ENCODE measurements around the gene UBASH3B. TPM values are rescaled to one million over a fixed set of nuclear protein-coding genes. Genes with fewer than 3 reads are reported as not detected.
"Not testable (repeated sequence)": the region's sequence is repeated elsewhere in the genome, so short reads cannot be mapped to it uniquely, and the experiment has no call there.

UBASH3B gene
- total RNA-seq, 1 donor from 2014 or later: 2.6 TPM

DNA sequence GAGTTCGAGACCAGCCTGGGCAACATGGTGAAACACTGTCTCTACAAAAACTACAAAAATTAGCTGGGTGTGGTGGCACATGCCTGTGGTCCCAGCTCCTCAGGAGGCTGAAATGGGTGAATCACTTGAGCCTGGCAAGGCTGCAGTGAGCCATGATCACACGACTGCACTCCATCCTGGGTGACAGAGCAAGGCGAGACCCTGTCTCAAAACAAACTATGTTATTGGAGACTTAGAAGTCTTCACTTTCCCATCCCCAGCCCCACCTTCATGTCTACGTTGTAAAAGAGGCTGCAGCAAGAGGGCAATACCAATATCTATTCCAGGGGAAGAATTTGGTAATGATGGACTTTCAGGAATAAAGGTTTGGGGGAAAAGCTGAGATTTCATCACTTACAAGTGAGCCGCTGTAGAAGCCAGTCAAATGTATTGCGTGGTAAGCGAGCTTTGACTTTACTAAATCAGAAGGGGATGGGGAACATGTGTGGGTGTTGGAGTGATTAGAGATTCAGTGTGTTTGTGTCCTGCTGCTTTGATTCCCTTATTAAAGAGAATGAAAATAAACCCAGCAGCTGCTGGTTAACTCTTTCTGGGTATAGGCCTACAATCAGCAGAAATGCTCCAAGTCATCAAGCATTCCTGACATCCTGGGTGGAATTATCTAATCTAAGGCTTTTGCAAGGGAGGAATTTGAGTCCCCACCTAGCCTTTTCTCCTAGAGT lies 53.7 kb downstream of the UBASH3B start:
- DNase-seq: no peak

DNA sequence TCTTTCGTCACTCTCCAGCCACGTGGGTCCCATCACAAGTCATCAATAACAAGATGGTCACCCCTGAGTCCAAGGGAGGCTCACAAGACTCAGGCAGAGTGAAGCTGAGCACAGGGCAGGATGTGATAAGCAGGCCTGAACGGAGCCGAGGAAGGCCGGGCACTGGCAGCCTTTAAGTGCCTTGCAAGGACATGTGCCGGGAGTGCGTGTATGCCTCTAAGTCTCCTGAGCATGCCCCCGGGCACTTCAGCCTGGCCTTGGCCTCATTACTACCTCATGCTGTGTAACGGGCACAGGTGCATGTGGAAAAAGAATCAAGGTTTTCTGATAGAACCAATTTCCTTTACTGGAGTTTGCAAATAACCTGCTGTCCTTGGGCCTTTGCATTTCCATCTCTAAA lies 55.8 kb downstream of the UBASH3B start:
- no peak for DNase-seq

- DNase-seq: peak; percentile 90
These were observed 56.4 kb downstream of the UBASH3B start for GRCh38 chr11:122711831-122712381.

DNA sequence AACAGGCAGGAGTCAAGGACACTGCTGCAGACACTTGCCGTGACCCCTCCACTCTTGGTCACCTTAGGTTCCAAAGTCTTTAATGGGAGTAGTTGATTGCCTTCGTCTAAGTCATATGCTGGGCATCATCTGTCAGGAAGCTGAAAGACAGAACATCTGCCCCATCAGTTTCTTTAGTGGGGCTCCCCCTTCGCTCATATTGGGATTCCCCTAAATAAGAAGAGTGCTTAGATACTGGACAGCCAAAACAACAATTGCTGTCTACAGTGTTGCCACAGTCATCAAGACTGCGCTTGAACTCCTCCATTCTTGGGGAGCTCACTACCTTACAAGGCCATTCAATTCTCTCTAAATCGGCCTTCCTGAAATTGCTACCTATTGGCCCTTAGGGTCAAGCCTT lies 58.5 kb downstream of the UBASH3B start:
- DNase-seq: no peak

GRCh38 chr11:122714484-122714883 lies 59.0 kb downstream of the UBASH3B start:
- no peak for DNase-seq

- DNase-seq: no peak
These were observed 60.3 kb downstream of the UBASH3B start for GRCh38 chr11:122715548-122716440.

GRCh38 chr11:122717264-122717867 lies 61.8 kb downstream of the UBASH3B start:
- DNase-seq: no peak

DNA sequence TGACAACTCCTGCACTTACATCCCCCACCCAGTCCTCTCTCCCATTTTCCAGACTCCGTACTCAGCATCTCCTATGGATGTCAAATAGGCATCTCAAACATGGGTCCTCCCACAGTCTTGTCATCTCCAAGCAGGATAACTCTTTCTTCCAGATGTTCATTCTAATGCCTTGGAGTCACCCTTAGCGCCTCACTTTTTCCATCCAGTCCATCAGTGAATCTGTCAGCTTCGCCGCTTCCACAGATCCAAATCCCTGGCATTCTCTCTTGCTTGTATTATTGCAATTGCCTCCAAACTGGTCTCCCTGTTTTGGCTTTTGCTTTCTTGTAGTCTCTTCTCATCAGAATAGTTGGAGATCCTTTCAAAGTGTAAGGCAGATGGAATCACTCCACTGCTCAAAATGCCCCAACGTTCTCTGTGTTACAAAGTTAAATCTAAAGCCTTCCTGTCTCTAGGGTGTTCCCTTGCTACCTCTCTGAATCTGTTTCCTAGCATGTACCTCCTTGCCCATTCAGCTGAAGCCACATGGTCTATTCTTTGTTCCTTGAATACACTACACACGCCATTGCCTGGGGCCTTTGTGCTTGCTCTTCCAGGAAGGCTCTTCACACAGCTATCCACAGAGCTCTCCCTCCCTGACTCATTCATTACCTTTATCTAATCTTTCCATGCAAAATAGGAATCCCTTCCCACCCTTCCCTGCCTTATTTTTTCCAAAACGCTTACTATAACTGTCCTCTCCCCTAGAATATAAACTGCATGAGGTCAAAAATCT lies 64.8 kb downstream of the UBASH3B start:
- no peak for DNase-seq

- no peak for DNase-seq
These were observed 65.9 kb downstream of the UBASH3B start for GRCh38 chr11:122721201-122721963.

- peak; percentile 71 for DNase-seq
These were observed 66.4 kb downstream of the UBASH3B start for GRCh38 chr11:122721964-122722266.

DNA sequence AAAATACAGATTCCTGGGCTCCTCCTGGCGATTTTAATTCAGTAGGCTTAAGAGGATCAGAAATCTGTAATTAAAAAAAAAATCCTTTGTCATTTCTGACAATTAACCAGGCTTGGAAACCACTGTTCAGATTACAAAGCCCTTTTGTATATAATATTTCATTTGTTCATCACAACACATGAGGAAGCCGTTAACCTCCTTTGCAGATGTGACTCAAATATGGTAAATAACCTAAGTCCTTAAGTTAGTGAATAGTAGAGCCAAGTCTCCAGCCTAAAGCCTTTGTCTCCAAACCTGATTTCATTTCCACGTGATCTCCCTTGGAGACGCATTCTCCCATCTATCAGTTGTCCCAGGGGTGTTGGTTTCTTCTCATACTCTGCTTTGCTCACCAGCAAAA lies 67.6 kb downstream of the UBASH3B start:
- no peak for DNase-seq

GRCh38 chr11:122723576-122723975 lies 68.1 kb downstream of the UBASH3B start:
- no peak for DNase-seq

DNA sequence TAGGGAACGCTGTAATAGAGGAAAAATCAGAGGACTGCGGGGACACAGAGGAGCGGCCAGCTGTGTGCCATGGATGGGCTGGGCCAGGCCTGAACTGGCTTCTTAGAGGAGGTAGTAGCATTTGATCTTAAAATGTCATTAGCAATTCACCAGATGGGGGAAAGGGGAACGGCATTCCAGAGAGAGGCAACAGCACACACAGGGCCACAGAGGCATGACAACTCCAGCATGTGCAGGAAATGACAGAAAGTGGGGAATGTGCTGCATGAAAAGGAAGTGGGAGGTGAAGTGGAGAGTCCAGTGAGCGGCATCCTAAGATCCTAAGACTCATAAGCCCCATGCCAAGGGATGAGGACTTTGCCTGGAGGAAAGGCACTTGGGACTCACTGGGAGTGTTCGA lies 69.0 kb downstream of the UBASH3B start:
- DNase-seq: peak; percentile 50

- no peak for DNase-seq
These were observed 70.5 kb downstream of the UBASH3B start for GRCh38 chr11:122726028-122726427.

DNA sequence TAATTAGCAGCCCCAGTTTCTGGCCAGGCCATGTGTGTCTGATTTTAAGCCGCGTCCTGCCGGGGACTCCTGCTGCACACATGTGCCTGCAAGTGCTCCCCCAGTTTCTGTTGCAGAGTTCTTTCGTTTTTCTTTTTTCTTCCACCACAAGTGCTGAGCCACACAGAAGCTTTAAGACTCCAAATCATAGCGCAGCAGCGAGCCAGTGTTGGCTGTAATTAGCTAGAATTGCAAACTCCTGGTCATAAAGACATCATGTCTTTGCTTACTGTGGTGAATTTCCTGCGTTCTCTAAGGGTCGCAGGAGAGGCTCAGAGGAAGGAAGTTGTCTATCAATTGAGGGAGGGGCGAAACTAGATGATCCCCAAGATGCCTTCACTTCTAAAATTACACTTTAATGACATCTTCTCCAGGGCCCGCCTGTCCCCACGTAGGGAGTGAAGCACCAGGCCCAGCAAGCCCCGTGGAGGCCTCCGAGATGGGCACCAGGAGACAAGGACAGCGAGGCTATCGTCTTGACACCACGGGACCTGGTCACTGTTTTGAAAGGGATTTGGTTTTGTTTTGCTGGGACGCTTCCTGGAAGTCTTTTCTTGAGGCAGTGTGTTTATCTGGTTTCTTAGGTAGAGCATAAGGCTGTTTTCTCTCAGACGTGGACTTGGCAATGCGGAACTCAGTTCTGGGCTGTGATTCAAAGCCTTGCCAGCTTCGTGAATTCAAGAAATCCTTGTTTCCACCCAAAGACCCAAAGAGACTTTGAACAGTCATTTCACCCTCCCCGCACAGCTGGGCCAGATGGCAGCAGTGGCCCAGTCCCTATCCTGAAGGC lies 71.8 kb downstream of the UBASH3B start:
- DNase-seq: peak; percentile 48

- DNase-seq: no peak
These were observed 73.0 kb downstream of the UBASH3B start for GRCh38 chr11:122728561-122728960.

DNA sequence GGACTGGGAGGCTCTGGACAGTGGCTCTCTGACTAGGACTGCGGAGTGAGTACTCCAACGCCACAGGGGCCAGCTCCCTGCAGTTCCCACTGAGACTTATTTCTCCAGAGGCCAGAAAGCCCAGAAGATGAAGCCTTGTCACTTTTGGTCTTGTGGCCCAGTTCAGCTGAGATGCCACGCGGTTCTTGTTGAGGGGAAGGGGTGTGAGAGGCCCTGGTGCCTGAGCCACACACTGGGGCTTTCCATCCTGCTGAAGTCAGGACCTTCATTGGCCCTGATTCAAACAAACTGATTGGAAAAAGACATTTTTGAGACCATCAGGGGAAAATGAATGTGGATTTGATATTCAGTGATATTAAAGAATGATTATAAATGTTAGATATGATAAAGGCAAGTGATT lies 73.6 kb downstream of the UBASH3B start:
- no peak for DNase-seq

DNA sequence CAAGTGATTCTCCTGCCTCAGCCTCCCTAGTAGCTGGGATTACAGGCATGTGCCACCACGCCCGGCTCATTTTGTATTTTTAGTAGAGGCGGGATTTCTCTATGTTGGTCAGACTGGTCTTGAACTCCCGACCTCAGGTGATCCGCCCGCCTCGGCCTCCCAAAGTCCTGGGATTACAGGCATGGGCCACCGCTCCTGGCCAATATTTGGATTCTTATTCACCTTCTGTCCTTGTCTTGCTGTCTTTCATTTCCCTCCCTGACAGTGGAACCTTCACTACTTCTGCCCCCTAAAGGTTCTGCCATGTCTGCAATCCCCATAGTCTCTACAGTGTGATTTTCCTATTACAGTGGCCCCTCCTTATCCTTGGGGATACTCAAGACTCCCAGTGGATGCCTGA lies 75.2 kb downstream of the UBASH3B start:
- not testable (repeated sequence) for DNase-seq

- no peak for DNase-seq
These were observed 76.0 kb downstream of the UBASH3B start for GRCh38 chr11:122731500-122731913.
